GM18511 (cell line): Measurements from ENCODE around the gene ZCCHC7.

Source experiments
- ATAC-seq: cut with Tn5 transposase; IDR thresholded peaks from one replicate; pipeline ENCODE4 v1.9.1; 2021; ENCODE audit warnings: mild to moderate bottlenecking, moderate library complexity; ENCODE audit not compliant: unreplicated experiment

Gene ZCCHC7

GRCh38 chr9:37370968-37371563 lies 250.7 kb downstream of the ZCCHC7 start:
- ATAC-seq: peak; percentile 76

GRCh38 chr9:37371565-37372464 lies 251.4 kb downstream of the ZCCHC7 start:
- peak; percentile 10 for ATAC-seq

- ATAC-seq: no peak
Measured at GRCh38 chr9:37372839-37373238, 252.5 kb downstream of the ZCCHC7 start.

GRCh38 chr9:37373621-37374020 lies 253.2 kb downstream of the ZCCHC7 start:
- ATAC-seq: no peak

- peak; percentile 45 for ATAC-seq
Measured at GRCh38 chr9:37374892-37375291, 254.5 kb downstream of the ZCCHC7 start.

GRCh38 chr9:37377688-37378612 lies 257.6 kb downstream of the ZCCHC7 start:
- no peak for ATAC-seq

- ATAC-seq: no peak
Measured at GRCh38 chr9:37378613-37379004, 258.2 kb downstream of the ZCCHC7 start.

GRCh38 chr9:37379835-37380234 lies 259.5 kb downstream of the ZCCHC7 start:
- no peak for ATAC-seq

GRCh38 chr9:37380570-37380969 lies 260.2 kb downstream of the ZCCHC7 start:
- ATAC-seq: no peak

GRCh38 chr9:37381094-37381741 lies 260.8 kb downstream of the ZCCHC7 start:
- ATAC-seq: no peak

GRCh38 chr9:37382161-37382981 lies 262.0 kb downstream of the ZCCHC7 start:
- peak; percentile 64 for ATAC-seq

- ATAC-seq: peak; percentile 46
Measured at GRCh38 chr9:37382982-37383357, 262.6 kb downstream of the ZCCHC7 start.

GRCh38 chr9:37383393-37383792 lies 263.0 kb downstream of the ZCCHC7 start:
- no peak for ATAC-seq

- ATAC-seq: no peak
Measured at GRCh38 chr9:37383876-37384746, 263.7 kb downstream of the ZCCHC7 start.

- ATAC-seq: no peak
Measured at GRCh38 chr9:37385286-37385685, 264.9 kb downstream of the ZCCHC7 start.

GRCh38 chr9:37386988-37387387 lies 266.6 kb downstream of the ZCCHC7 start:
- no peak for ATAC-seq

- ATAC-seq: peak; percentile 97
Measured at GRCh38 chr9:37390759-37391158, 270.4 kb downstream of the ZCCHC7 start.

- ATAC-seq: no peak
Measured at GRCh38 chr9:37392272-37392671, 271.9 kb downstream of the ZCCHC7 start.

- no peak for ATAC-seq
Measured at GRCh38 chr9:37395229-37395628, 274.9 kb downstream of the ZCCHC7 start.
